ENCODE data around the gene DRAM1.

Gene DRAM1

GRCh38 chr12:101966496-101966895 is 89.1 kb downstream of the DRAM1 start:
- H3K4me3 ChIP-seq (ENCODE audit: low read length) = no peak overlapping the region
- DNase-seq (ENCODE audit: low read depth) = no peak
- TF ChIP-seq CTCF (conservative IDR thresholded peaks at IDR 0.05; ENCODE audit: low read length) = no peak

- no peak for TF ChIP-seq CTCF (conservative IDR thresholded peaks at IDR 0.05; ENCODE audit: low read length)
- no peak for DNase-seq (ENCODE audit: low read depth)
- H3K4me3 ChIP-seq (ENCODE audit: low read length) = no peak overlapping the region
Observed at GRCh38 chr12:101967506-101967905, 90.1 kb downstream of the DRAM1 start.

DNA sequence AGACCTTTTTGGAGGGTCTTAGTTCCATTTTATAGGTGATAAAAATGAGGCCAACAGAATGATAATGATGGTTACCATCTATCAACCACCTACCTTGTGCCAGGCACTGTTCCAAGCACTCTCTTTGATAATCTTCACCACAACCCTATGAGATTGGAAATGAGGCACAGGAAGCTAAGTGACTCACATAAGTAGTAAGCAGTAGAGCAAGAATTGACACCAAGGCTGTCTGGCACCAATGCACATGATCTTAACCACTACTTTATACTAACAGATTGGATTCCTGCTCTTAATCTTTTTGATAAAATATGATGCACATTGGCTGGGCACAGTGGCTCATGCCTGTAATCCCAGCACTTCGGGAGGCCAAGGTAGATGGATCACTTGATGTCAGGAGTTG is 91.4 kb downstream of the DRAM1 start:
- no peak for TF ChIP-seq CTCF (conservative IDR thresholded peaks at IDR 0.05; ENCODE audit: low read length)
- DNase-seq (ENCODE audit: low read depth) = no peak
- H3K4me3 ChIP-seq (ENCODE audit: low read length) = no peak overlapping the region
